ENCODE measurements around the gene INPP4A.

The INPP4A gene

DNA sequence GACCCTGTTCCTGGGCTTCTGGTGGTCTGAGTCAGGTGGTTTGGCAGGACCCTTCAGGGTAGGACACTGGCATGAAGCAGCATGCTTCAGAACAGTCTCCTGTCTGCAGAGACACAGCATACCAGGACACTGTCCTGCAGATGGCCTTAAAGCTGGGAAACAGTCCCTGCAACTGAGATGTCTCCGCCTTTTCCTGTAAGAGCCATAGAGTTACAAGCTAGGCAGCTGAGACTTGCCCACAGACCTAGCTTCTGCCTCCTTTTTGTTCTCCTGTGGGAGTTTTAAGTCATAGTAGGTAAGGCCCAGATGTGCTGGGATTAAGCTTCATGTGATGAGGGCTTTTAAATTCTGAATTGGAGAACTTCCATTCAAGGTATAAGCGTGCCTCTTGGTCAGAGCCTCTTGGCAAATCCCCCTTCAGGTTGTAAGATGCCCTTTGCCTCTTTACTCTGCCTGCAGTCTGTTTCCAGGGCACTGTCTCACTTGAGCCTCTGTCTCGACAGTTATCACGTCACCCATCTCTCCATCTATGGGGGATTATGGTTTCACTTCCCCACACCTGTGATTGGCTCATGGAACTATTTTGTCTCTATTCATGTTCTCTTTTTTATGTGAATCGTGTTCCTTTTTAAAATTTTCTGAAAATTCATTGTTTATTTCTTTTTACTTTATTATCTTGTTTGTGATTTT, 111.8 kb downstream of the INPP4A start:
- DNase-seq (ENCODE audit: insufficient read length, low spot score) = no peak

GRCh38 chr2:98558852-98559530, 114.3 kb downstream of the INPP4A start:
- DNase-seq (ENCODE audit: insufficient read length, low spot score) (no peak), FAIRE-seq (no peak)

More for the DNA sequence above, 111.8 kb downstream of the INPP4A start:
- no peak for FAIRE-seq

DNA sequence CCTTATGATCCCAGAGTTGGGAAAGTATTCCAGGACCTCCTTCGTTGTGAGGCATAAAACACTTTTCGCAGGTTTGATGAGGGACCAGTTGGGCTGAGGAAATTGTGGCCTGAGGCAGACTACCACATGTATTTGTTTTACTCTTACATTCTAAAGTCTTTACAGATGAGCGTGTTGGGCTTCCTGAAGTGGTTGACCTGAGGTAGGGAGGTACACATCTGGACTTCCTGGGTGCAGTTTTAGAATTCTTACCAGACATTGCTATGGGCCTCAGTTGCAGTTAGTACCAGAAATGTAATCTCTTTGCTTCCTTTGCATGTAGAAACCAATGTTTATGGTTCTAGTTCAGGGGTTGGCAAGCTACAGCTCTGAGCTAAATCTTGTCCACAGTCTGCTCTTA, 114.9 kb downstream of the INPP4A start:
- FAIRE-seq = no peak
- no peak for DNase-seq (ENCODE audit: insufficient read length, low spot score)

DNA sequence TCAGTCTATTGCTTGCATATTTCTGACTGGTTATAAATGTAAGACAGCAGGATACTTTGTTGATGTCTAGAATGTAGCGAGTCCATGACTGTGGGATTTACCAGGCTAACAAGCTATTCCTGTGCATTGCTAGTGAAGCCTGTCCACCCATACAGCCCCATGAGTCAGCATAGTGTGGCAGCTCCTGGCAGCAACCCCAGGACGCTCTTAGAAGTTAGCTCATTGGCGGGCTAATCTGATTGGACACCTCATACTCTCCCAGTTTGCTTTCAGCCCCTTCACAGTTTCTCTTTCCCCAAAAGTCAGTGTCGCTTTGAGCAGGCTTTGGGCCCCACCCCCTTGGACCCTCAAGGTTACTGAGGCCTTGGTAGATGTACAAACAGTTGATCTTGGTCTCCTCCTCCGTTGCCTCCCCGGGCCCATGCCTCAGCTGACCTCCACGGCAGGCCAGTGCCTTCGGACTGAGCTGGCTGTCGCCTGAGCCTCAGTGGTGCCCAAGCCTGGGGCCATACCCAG, 115.7 kb downstream of the INPP4A start:
- no peak for DNase-seq (ENCODE audit: insufficient read length, low spot score)
- peak; percentile 4 for FAIRE-seq

DNA sequence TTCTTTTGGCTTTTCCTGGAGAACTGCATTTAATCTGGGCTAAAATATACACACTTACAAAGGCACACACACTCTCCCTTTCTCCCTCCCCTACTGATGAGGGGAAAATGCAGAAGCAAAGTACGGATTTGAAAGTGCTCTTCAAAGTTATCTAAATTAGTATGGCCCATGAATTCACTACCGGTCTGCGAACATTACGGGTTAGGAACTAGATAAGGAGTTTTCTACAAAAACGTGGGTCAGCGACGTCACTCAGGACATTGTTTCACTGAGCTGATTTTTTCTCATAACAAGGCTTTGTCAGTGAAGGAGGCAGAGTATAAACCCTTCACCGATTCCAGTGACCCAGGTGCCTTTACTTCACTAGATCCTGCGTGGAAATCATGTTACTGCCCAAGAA, 116.4 kb downstream of the INPP4A start:
- no peak for FAIRE-seq
- no peak for DNase-seq (ENCODE audit: insufficient read length, low spot score)

GRCh38 chr2:98561902-98562695, 117.4 kb downstream of the INPP4A start:
- no peak for FAIRE-seq
- no peak for DNase-seq (ENCODE audit: insufficient read length, low spot score)

DNA sequence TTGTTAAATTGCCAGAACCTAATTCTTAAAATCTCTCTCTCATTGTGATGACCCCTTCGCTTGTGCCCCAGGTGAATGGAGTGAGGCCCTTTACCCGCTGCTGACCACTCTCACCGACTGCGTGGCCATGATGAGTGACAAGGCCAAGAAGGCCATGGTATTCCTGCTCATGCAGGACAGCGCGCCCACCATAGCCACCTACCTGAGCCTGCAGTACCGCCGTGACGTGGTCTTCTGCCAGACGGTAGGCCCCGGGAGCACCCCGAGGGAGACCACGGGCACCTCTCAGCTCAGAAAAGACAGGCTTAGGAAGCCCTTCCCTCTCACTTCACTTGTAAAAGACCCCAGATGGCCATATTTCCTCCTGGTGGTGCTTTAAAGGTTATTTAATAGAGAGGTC, 118.7 kb downstream of the INPP4A start:
- FAIRE-seq (no peak), DNase-seq (ENCODE audit: insufficient read length, low spot score) (no peak)

GRCh38 chr2:98564541-98565132, 120.0 kb downstream of the INPP4A start:
- DNase-seq (ENCODE audit: insufficient read length, low spot score) (no peak), FAIRE-seq (no peak)

DNA sequence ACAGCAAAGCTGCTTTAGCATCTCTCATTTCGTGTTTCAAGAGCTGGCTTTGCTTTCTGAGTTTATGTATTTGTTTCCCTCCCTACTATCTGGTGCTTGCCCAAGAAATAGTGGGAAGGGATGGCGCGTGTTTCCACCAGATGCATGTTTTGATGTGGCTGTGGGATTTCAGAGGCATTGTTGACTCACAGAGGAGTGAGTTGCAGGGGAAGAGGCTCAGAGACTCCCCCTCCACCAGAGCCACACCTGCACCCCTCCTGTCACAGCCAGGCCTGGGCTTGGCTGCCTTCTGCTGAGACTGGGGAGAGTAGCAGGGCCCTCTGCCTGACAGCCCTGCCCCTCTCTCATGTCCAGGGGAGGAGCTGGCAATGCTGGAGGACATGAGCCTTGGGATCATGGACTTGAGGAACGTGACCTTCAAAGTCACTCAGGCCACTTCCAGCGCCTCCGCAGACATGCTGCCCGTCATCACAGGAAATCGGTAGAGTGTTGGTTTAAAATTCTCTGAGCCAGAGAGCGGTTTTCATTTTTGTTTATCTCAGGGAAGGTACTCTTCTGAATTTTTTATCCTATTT, 120.7 kb downstream of the INPP4A start:
- FAIRE-seq = no peak
- no peak for DNase-seq (ENCODE audit: insufficient read length, low spot score)

GRCh38 chr2:98565941-98566340, 121.3 kb downstream of the INPP4A start:
- DNase-seq (ENCODE audit: insufficient read length, low spot score) (no peak), FAIRE-seq (no peak)

GRCh38 chr2:98568161-98568956, 123.7 kb downstream of the INPP4A start:
- FAIRE-seq = peak; percentile 81
- no peak for DNase-seq (ENCODE audit: insufficient read length, low spot score)

DNA sequence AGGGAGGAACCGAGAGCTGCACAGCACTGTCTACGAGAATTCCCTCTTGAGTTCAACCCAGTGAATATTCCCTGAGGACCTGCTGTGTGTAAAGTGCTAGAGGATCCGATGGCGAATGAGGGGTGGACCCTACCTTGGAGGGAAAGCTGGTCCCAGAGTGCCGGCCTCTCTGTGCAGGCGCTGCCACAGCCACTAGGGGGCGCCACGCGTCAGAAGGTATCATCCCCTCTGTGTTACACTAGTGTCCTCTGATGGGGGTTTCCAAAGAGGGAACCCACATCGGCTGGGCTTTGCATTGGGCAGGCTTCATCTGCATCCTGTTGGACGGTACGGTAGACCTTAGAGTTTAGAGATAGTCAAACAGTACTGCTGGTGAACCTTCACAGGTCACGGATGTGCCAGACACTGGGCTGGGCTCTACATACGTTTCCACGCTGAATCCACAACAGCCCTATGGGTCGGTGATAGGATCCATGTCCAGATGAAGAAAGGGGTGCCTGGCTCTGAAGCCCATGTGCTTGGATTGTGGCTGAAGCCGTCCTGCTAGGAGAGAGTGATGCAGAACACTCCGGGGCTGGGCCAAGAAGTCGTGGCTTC, 124.6 kb downstream of the INPP4A start:
- FAIRE-seq (peak; percentile 33), DNase-seq (ENCODE audit: insufficient read length, low spot score) (peak; percentile 69)

- no peak for FAIRE-seq
These were observed 125.3 kb downstream of the INPP4A start for GRCh38 chr2:98569915-98570314.

DNA sequence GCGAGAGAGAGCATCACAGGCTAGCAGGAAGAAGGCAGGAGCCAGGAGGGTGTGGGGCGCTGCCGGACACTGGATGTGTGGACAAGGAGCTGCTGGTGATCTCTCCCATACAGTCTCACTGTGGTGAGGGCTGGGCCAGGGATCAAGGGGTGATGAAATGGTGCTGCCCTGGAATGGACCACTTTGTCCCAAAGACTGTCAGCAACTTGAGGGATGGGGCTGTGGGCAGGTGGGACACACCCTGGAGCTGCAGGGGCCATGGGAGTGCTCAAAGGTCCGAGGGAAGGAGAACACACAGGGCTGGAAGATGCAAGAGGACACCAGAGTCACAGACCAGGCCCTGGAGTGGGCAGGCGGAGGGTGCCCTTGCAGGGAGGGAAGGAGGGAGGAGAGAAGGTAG, 125.7 kb downstream of the INPP4A start:
- DNase-seq (ENCODE audit: insufficient read length, low spot score) = no peak
- no peak for FAIRE-seq

More at GRCh38 chr2:98569915-98570314, 125.3 kb downstream of the INPP4A start:
- no peak for DNase-seq (ENCODE audit: insufficient read length, low spot score)

DNA sequence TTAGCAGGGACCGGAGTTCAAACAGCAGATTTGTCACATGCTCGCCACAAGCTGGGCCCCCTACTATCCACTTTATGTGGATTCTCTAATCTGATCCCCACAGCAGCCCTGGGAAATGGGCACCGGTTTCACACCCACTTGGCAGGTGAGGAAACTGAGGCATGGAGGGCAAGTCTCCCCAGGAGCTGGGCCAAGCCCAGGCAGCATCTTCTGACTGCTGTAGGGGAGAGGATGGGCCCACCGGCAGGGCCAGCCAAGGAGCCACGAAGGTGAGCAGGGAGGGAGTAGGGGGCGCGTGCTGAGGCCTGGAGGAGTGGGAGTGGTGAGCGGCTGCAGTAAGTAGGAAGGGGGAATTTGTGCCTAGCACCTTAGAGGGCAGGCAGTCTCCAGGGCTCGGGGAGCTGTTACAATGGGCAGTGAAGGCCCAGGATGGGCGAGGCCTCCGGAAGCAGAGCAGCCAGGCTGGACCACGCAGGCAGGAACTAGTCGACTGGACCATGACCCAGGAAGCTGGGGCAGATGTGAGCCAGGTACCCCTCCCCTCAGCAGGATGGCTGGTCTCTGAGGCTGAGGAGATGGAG, 126.6 kb downstream of the INPP4A start:
- FAIRE-seq (no peak), DNase-seq (ENCODE audit: insufficient read length, low spot score) (no peak)

- FAIRE-seq (no peak), DNase-seq (ENCODE audit: insufficient read length, low spot score) (no peak)
These were observed 127.1 kb downstream of the INPP4A start for GRCh38 chr2:98571796-98572195.

- DNase-seq (ENCODE audit: insufficient read length, low spot score) = no peak
These were observed 127.6 kb downstream of the INPP4A start for GRCh38 chr2:98572211-98572610.

DNA sequence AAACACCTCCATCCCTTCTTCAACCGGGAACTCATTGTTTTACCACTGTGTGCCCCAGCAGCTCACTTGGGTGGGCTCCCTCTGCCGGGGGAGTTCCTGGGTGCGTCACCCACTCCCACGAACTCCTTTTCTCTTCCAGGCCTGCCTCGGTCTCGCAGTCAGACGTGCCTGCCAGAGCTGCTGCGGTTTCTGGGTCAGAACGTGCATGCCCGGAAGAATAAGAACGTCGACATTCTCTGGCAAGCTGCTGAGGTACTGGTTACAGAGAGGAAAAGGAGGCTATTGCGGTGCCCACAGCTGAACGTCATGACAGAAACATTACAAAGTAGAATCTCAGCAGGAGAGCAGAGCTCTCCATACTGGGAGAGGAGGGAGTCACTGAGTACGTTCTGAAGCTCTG, 128.0 kb downstream of the INPP4A start:
- FAIRE-seq (no peak), DNase-seq (ENCODE audit: insufficient read length, low spot score) (no peak)

More at GRCh38 chr2:98572211-98572610, 127.6 kb downstream of the INPP4A start:
- no peak for FAIRE-seq

GRCh38 chr2:98573426-98573825, 128.8 kb downstream of the INPP4A start:
- no peak for DNase-seq (ENCODE audit: insufficient read length, low spot score)
- no peak for FAIRE-seq

Measured in HTR-8/SVneo (cell line).